ENCODE measurements around the gene RAB4A. TPM values are rescaled to one million over a fixed set of nuclear protein-coding genes. Genes with fewer than 3 reads are reported as not detected.

RAB4A gene
- total and polyA plus RNA-seq, 9 of the 15 experiments (the other 6 are each of a cell fraction or from before 2014, with no cell fraction given): 8.3 to 61.0 (median 26.7) TPM

GRCh38 chr1:229270547-229271447 is at the start of gene RAB4A (continued):
- no peak for TF ChIP-seq CHD7 (IDR thresholded peaks at IDR 0.05; ENCODE audit: low read depth, low read length)
- no peak for TF ChIP-seq TSC22D4 (tag; IDR thresholded peaks at IDR 0.05)
- TF ChIP-seq ARNT (IDR thresholded peaks at IDR 0.05): no peak
- TF ChIP-seq ZBTB2 (IDR thresholded peaks at IDR 0.05): peak; percentile 69; the same call in 1 of the 2 replicates
- TF ChIP-seq TARDBP (IDR thresholded peaks at IDR 0.05): peak; percentile 28; the same call in 1 of the 2 replicates
- TF ChIP-seq SMC3 (conservative IDR thresholded peaks at IDR 0.05; ENCODE audit: insufficient read depth, low read depth, low read length): 0 out of 2 replicates have a peak, but pooled peaks have one; percentile 8
- TF ChIP-seq CSDE1 (IDR thresholded peaks at IDR 0.05): peak in 1 of 2 experiments; percentile 61; a peak in 1 of 4 replicates
- TF ChIP-seq CBX8 (IDR thresholded peaks at IDR 0.05; ENCODE audit: borderline replicate concordance, extremely low read depth, low read depth, low read length, poor library complexity, severe bottlenecking): no peak
- TF ChIP-seq PHB (CRISPR knock-in tag; IDR thresholded peaks at IDR 0.05): no peak
- TF ChIP-seq ZNF146 (CRISPR knock-in tag; IDR thresholded peaks at IDR 0.05; ENCODE audit: unreplicated experiment): no peak
- 0 out of 2 replicates have a peak, but pooled peaks have one; percentile 71 for TF ChIP-seq ZNF589 (CRISPR knock-in tag; IDR thresholded peaks at IDR 0.05; ENCODE audit: low read depth)
- no peak for TF ChIP-seq ZNF277 (CRISPR knock-in tag; IDR thresholded peaks at IDR 0.05; ENCODE audit: borderline replicate concordance)
